Measurements from ENCODE around the gene RAPGEF1.
A peak's percentile ranks its signal among the peaks of the same experiment; 100 is the strongest.

RAPGEF1 gene

DNA sequence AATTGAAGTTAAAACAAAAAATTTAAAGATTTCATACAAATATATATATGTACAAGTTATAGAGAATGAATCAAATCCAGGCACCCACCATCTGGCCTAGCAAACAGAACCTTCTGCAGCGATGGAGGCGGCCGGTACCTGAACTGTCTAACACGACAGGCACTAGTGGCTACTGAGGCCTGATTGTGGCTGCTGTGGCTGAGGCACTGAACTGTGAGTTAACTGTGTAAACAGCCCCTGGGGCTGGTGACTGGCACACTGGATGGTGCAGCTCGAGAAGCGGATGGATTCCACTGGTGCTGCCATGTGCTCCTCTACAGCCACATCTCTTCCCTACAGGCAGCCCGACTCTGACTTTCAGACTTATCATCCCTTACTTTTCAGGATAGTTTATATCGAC, 82.4 kb downstream of the RAPGEF1 start:
- TF ChIP-seq ZFX (IDR thresholded peaks at IDR 0.05; ENCODE audit: borderline replicate concordance): no peak
- TF ChIP-seq, protein P1, sequence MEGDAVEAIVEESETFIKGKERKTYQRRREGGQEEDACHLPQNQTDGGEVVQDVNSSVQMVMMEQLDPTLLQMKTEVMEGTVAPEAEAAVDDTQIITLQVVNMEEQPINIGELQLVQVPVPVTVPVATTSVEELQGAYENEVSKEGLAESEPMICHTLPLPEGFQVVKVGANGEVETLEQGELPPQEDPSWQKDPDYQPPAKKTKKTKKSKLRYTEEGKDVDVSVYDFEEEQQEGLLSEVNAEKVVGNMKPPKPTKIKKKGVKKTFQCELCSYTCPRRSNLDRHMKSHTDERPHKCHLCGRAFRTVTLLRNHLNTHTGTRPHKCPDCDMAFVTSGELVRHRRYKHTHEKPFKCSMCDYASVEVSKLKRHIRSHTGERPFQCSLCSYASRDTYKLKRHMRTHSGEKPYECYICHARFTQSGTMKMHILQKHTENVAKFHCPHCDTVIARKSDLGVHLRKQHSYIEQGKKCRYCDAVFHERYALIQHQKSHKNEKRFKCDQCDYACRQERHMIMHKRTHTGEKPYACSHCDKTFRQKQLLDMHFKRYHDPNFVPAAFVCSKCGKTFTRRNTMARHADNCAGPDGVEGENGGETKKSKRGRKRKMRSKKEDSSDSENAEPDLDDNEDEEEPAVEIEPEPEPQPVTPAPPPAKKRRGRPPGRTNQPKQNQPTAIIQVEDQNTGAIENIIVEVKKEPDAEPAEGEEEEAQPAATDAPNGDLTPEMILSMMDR (IDR thresholded peaks at IDR 0.05): no peak
- peak overlapping the region; percentile 69 for H3K27ac ChIP-seq

DNA sequence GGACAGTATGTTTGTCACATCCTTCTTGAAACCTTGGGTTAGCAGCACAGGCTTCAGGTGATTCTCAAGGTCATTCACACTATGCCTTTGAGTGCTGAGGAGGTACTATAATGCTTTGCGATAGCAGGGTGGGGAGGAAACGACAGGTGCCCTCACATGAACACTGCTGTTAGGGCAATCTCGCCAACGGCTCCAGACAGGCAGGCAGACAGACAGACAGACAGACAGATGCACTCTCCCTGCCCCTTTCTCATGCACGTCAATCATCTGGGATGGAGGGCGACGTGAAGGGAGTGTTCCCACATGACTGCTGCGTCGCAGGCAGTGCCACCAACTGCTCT, 82.9 kb downstream of the RAPGEF1 start:
- TF ChIP-seq, protein P1 (IDR thresholded peaks at IDR 0.05): no peak
- no peak for TF ChIP-seq ZFX (IDR thresholded peaks at IDR 0.05; ENCODE audit: borderline replicate concordance)
- peak overlapping the region; percentile 69 for H3K27ac ChIP-seq

DNA sequence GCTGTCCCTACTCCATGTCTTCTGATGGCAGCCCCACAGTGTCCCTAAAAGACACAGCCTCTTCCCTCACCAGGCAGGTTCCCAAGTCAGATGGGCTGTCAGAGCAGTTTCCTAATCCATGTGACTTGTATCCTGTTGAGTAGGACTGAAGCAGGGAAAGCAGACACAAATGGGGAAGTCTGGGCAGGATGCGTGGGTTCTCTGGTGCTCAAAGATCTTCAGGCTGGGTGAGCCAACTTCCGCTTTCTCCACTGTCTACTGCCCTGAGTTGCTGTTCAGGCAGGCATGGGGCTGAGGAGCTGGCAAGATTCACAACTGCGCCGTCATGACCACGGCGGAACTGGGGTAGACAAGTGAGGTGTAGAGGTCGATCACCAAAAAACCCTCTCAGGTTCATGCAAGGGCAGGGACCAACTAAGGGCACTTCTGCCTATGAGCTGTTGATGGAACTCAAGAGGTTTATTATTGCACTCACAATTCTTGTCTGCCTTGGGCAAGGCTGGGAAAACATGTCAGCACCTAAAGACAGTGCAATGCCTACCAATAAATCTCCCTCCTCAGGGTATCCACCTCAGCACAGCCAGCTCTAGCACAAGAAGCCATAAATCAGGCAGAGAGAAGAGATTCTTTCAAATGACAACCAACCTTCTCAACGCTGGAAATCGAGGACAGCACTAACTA, 83.4 kb downstream of the RAPGEF1 start:
- TF ChIP-seq ZFX (IDR thresholded peaks at IDR 0.05; ENCODE audit: borderline replicate concordance): no peak
- TF ChIP-seq, protein P1 (IDR thresholded peaks at IDR 0.05): no peak
- H3K27ac ChIP-seq: peak overlapping the region; percentile 69

DNA sequence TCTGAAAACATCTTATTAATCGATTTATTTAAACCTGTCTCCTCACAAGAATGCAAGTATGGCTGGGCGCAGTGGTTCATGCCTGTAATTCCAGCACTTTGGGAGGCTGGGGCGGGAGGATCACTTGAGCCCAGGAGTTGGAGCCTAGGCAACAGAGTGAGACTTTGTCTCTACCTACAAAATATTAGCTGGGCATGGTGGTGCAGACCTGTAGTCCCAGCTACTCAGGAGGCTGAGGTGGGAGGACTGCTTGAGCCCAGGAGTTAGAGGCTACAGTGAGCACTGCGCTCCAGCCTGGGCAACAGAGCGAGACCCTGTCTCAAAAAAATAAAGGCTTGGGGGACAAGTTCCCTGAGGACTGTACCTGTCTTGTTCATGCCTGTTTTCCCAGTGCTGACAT, 85.5 kb downstream of the RAPGEF1 start:
- H3K27ac ChIP-seq: peak overlapping the region; percentile 69

DNA sequence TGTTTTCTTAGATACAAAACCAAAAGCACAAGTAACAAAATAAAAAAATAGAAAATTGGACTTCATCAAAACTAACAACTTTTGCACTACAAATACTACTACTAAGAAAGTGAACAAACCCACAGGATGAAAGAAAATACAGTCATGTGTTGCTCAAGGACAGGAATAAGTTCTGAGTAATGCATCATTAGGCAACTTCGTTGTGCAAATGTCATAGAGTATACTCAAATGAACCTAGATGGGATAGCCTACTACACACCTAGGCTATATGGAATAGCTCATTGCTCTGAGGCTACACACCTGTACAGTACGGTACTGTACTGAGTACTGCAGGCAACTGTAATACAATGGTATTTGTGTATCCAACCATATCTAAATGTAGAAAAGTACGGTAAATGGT, 88.3 kb downstream of the RAPGEF1 start:
- no peak for TF ChIP-seq ZFX (IDR thresholded peaks at IDR 0.05; ENCODE audit: borderline replicate concordance)
- TF ChIP-seq, protein P1 (IDR thresholded peaks at IDR 0.05): no peak
- no peak overlapping the region for H3K27ac ChIP-seq

DNA sequence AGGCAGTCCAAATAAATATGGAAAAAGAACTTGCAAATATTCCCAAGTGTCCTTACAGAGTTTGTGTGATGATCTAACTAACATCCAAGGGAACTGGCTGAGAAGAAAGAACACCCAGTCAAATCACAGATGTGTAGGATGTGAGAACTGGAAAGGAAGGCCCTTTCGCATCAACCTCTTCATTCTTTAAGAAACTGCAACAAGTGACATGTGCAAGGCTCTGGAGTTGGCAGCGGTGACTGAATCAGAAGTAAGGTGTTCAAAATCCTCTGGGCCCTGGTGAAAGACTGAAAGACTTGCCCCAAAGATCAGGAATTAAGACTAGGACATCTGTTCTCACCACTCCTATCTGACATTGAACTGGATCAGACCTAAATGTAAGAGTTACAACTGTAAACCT, 88.7 kb downstream of the RAPGEF1 start:
- no peak overlapping the region for H3K27ac ChIP-seq

DNA sequence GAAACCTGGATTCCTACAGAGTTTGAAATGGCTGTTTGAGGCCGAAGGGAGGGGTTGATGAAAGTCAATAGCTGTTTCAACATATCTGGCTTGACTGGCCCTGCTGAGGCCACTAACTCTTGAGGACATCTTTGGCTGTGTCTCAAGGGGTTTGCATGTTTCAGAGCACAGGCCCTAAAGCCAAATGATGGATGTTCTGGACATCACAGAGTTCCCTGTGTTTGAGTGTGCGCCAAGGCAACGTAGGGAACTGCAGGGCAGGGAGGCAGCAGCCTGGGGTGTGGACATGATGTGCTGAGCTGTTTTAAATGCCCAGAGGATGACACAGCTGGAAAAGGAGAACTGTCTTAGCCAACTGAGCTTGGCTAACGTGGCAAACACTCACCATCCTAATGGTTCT, 89.6 kb downstream of the RAPGEF1 start:
- TF ChIP-seq, protein P1 (IDR thresholded peaks at IDR 0.05): no peak
- TF ChIP-seq ZFX (IDR thresholded peaks at IDR 0.05; ENCODE audit: borderline replicate concordance): no peak
- H3K27ac ChIP-seq: no peak overlapping the region

More for the DNA sequence above, 88.7 kb downstream of the RAPGEF1 start:
- TF ChIP-seq ZFX (IDR thresholded peaks at IDR 0.05; ENCODE audit: borderline replicate concordance): no peak
- TF ChIP-seq, protein P1 (IDR thresholded peaks at IDR 0.05): no peak

DNA sequence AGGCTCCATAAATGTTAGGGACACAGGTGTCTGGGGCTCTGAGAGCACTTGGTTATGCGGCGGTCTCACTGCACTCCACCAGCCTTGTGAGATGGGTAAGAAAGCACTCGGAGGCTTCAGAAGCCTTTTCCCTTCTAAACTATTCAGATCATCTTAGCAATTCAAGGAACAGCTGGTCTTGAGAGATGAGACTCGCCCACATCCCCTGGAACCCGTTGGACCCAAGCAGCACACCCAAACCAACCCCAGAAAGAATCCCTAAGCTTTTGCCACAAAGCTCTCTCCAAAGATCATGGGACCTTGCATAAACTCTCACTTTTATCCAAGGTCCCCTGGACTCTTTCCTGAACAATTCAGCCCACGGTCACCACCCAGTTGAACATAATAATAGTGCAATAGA, 90.2 kb downstream of the RAPGEF1 start:
- no peak overlapping the region for H3K27ac ChIP-seq

More for the DNA sequence above, 90.2 kb downstream of the RAPGEF1 start:
- no peak for TF ChIP-seq ZFX (IDR thresholded peaks at IDR 0.05; ENCODE audit: borderline replicate concordance)
- TF ChIP-seq, protein P1 (IDR thresholded peaks at IDR 0.05): no peak

Data from 22Rv1 (cell line).